Measurements from ENCODE around the gene GNA15.

GRCh38 chr19:3179739-3180293, 44.0 kb downstream of the GNA15 start:
- TF ChIP-seq CTCF (IDR thresholded peaks at IDR 0.05 in 8 of 11, conservative IDR thresholded peaks at IDR 0.05 in 3 of 11) (no peak), POLR2A (IDR thresholded peaks at IDR 0.05) (no peak), POLR2AphosphoS5 (IDR thresholded peaks at IDR 0.05) (peak in 1 of 3 donors; percentile 7)

Data from spleen (tissue), 7 donors.